ENCODE results near the gene PRSS50. TPM values are rescaled to one million over a fixed set of nuclear protein-coding genes. Genes with fewer than 3 reads are reported as not detected.
"Not testable (repeated sequence)": the region's sequence is repeated elsewhere in the genome, so short reads cannot be mapped to it uniquely, and the experiment has no call there.

The PRSS50 gene
- total RNA-seq, 1 donor from 2014 or later = not detected

- Mint-ChIP-seq H3K4me3 (ENCODE audit: unreplicated experiment) (no peak overlapping the region), H3K27me3 (ENCODE audit: unreplicated experiment) (peaks cover 33% of the 10 kb centered on the region), H3K9me3 (ENCODE audit: unreplicated experiment) (no peaks in the 10 kb centered on the region), H3K36me3 (ENCODE audit: unreplicated experiment) (no peaks in the 10 kb centered on the region), H3K4me1 (ENCODE audit: unreplicated experiment) (no peaks in the 10 kb centered on the region), H3K27ac (ENCODE audit: unreplicated experiment) (no peak overlapping the region)
- DNase-seq (ENCODE audit: extremely low spot score, unreplicated experiment) = peak; percentile 83
- TF ChIP-seq CTCF (IDR thresholded peaks at IDR 0.05) = no peak
These were observed 39.0 kb upstream of the PRSS50 start for GRCh38 chr3:46756642-46757041.

GRCh38 chr3:46755646-46756045, 38.0 kb upstream of the PRSS50 start:
- peak; percentile 74 for DNase-seq (ENCODE audit: extremely low spot score, unreplicated experiment)
- Mint-ChIP-seq H3K9me3 (ENCODE audit: unreplicated experiment) (no peaks in the 10 kb centered on the region), H3K36me3 (ENCODE audit: unreplicated experiment) (no peaks in the 10 kb centered on the region), H3K27me3 (ENCODE audit: unreplicated experiment) (peaks cover 39% of the 10 kb centered on the region), H3K4me1 (ENCODE audit: unreplicated experiment) (no peaks in the 10 kb centered on the region), H3K4me3 (ENCODE audit: unreplicated experiment) (no peak overlapping the region), H3K27ac (ENCODE audit: unreplicated experiment) (no peak overlapping the region)
- TF ChIP-seq CTCF (IDR thresholded peaks at IDR 0.05) = no peak

- not testable (repeated sequence) for H3K9me3 Mint-ChIP-seq (ENCODE audit: unreplicated experiment); H3K4me3 Mint-ChIP-seq (ENCODE audit: unreplicated experiment); H3K36me3 Mint-ChIP-seq (ENCODE audit: unreplicated experiment); H3K27ac Mint-ChIP-seq (ENCODE audit: unreplicated experiment); H3K4me1 Mint-ChIP-seq (ENCODE audit: unreplicated experiment)
- DNase-seq (ENCODE audit: extremely low spot score, unreplicated experiment) = peak; percentile 56
- peaks cover 44% of the 10 kb centered on the region for H3K27me3 Mint-ChIP-seq (ENCODE audit: unreplicated experiment)
These were observed 35.5 kb upstream of the PRSS50 start for GRCh38 chr3:46753127-46753526.

GRCh38 chr3:46750555-46751038, 32.9 kb upstream of the PRSS50 start:
- no peak overlapping the region for H3K27ac Mint-ChIP-seq (ENCODE audit: unreplicated experiment)
- peak; percentile 82 for DNase-seq (ENCODE audit: extremely low spot score, unreplicated experiment)
- H3K36me3 Mint-ChIP-seq (ENCODE audit: unreplicated experiment) = no peaks in the 10 kb centered on the region
- H3K4me1 Mint-ChIP-seq (ENCODE audit: unreplicated experiment) = no peaks in the 10 kb centered on the region
- TF ChIP-seq CTCF (IDR thresholded peaks at IDR 0.05) = no peak
- H3K4me3 Mint-ChIP-seq (ENCODE audit: unreplicated experiment) = no peak overlapping the region
- H3K9me3 Mint-ChIP-seq (ENCODE audit: unreplicated experiment) = no peaks in the 10 kb centered on the region
- H3K27me3 Mint-ChIP-seq (ENCODE audit: unreplicated experiment) = peaks cover 53% of the 10 kb centered on the region

- DNase-seq (ENCODE audit: extremely low spot score, unreplicated experiment) = peak; percentile 44
- no peak for TF ChIP-seq CTCF (IDR thresholded peaks at IDR 0.05)
- Mint-ChIP-seq H3K4me3 (ENCODE audit: unreplicated experiment) (no peak overlapping the region), H3K9me3 (ENCODE audit: unreplicated experiment) (no peaks in the 10 kb centered on the region), H3K27ac (ENCODE audit: unreplicated experiment) (no peak overlapping the region), H3K27me3 (ENCODE audit: unreplicated experiment) (peaks cover 55% of the 10 kb centered on the region), H3K36me3 (ENCODE audit: unreplicated experiment) (no peaks in the 10 kb centered on the region), H3K4me1 (ENCODE audit: unreplicated experiment) (no peaks in the 10 kb centered on the region)
These were observed 31.5 kb upstream of the PRSS50 start for GRCh38 chr3:46749129-46749528.

GRCh38 chr3:46748170-46748569, 30.5 kb upstream of the PRSS50 start:
- no peak for DNase-seq (ENCODE audit: extremely low spot score, unreplicated experiment)
- Mint-ChIP-seq H3K4me1 (ENCODE audit: unreplicated experiment) (no peaks in the 10 kb centered on the region), H3K27ac (ENCODE audit: unreplicated experiment) (no peak overlapping the region), H3K4me3 (ENCODE audit: unreplicated experiment) (no peak overlapping the region), H3K9me3 (ENCODE audit: unreplicated experiment) (no peaks in the 10 kb centered on the region), H3K27me3 (ENCODE audit: unreplicated experiment) (peaks cover 53% of the 10 kb centered on the region), H3K36me3 (ENCODE audit: unreplicated experiment) (no peaks in the 10 kb centered on the region)
- TF ChIP-seq CTCF (IDR thresholded peaks at IDR 0.05) = no peak

Data from osteocyte (in vitro differentiated cells).